Activated naive CD4-positive, alpha-beta T cell treated with anti-CD3 and anti-CD28 coated beads, Interleukin-2, amount 10 ng/mL, durations not matched to agents 7 days and 5 days (primary cell): ENCODE measurements around the gene OR52R1.

ENCODE experiments used
- CTCF ChIA-PET: fragments of 350-600 bp; sonication (Branson Sonifier 250); formaldehyde crosslinking; loops from one replicate; lab custom pipeline; 2021; ENCODE audit warnings: antibody characterized with exemption; lab: Charles Lee
- DNase-seq: peaks from one replicate; pipeline ENCODE4 v3.0.0-alpha.2; 2020
- H3K27ac Mint-ChIP-seq: one replicate; pipeline ENCODE4 v1.8.0; 2021; ENCODE audit warnings: mild to moderate bottlenecking, moderate library complexity, mixed read lengths
- H3K27me3 Mint-ChIP-seq: one replicate; pipeline ENCODE4 v1.8.0; 2021; ENCODE audit warnings: mild to moderate bottlenecking, mixed read lengths
- H3K36me3 Mint-ChIP-seq: one replicate; pipeline ENCODE4 v1.8.0; 2021; ENCODE audit warnings: mixed read lengths
- H3K4me1 Mint-ChIP-seq: one replicate; pipeline ENCODE4 v1.8.0; 2021; ENCODE audit warnings: mixed read lengths
- H3K4me3 Mint-ChIP-seq: one replicate; pipeline ENCODE4 v1.8.0; 2021; ENCODE audit warnings: mild to moderate bottlenecking, moderate library complexity, mixed read lengths
- H3K9me3 Mint-ChIP-seq: one replicate; pipeline ENCODE4 v1.8.0; 2021; ENCODE audit warnings: mixed read lengths

The OR52R1 gene

DNA sequence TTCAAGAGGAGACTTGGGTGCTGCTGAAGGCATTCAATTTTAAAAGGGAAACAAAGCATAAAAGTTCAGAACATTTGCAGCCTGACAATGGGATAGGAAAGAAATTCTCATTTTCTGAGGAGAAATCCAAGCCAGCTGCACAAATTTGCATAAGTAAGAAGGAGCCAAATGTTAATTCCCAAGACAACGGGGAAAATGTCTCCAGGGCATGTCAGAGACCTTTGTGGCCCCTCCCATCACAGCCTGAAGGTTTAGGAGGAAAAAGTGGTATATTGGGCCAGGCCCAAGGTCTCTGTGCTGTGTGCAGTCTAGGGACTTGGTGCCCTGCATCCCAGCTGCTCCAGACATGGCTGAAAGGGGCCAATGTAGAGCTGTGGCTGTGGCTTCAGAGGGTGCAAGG, 21.7 kb downstream of the OR52R1 start:
- Mint-ChIP-seq H3K4me1 (no peaks in the 10 kb centered on the region), H3K27me3 (peaks cover 6% of the 10 kb centered on the region), H3K4me3 (no peak overlapping the region), H3K36me3 (no peaks in the 10 kb centered on the region), H3K9me3 (no peaks in the 10 kb centered on the region), H3K27ac (no peak overlapping the region)
- CTCF ChIA-PET = no interaction called here
- DNase-seq = no peak

- Mint-ChIP-seq H3K9me3 (no peaks in the 10 kb centered on the region), H3K4me1 (no peaks in the 10 kb centered on the region), H3K36me3 (no peaks in the 10 kb centered on the region), H3K4me3 (no peak within 1 kb of the TSS), H3K27me3 (no peaks in the 10 kb centered on the region), H3K27ac (no peak within 1 kb of the TSS)
- DNase-seq = no peak
- CTCF ChIA-PET = no interaction called here
Observed at GRCh38 chr11:4769838-4770237, 34.3 kb downstream of the OR52R1 start, which contains the start of gene OR51F1. TSS of gene OR51F1 (minus strand) at chr11:4769938. CDS start at chr11:4769938, 0 bp downstream.

- DNase-seq = no peak
- no peaks in the 10 kb centered on the region for H3K4me1 Mint-ChIP-seq
- no peak overlapping the region for H3K4me3 Mint-ChIP-seq
- H3K27ac Mint-ChIP-seq = no peak overlapping the region
- H3K36me3 Mint-ChIP-seq = no peaks in the 10 kb centered on the region
- CTCF ChIA-PET = no interaction called here
- H3K27me3 Mint-ChIP-seq = no peaks in the 10 kb centered on the region
- H3K9me3 Mint-ChIP-seq = no peaks in the 10 kb centered on the region
Observed at GRCh38 chr11:4768094-4768493, 36.1 kb downstream of the OR52R1 start.

DNA sequence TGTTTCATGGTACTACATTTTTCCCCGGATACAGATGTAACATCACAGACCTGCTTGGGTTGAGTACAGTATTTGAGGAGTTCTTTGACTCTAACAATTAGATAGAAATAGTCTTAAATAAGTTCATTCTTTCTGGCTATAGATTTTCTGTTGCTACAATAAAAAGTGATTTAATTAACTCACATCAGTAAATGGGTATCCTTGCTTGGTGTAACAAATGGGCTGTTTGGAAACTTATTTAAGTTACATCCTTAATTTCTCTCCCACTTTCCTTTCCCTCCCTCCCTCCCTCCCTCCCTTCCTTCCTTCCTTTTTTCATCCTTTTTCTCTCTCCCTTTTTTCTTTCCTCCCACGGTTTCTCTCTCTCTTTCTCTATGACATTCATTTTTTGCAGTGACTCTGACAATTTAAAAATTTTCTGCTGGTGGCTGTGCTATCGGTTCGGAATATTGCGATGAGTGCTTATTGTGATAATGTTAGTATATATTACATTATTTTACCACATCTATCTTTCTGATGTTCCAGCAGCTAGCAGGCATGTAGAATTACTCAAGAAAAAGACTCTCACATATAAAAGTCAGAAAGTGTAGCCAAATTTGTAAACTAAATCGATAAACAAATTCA, 37.6 kb downstream of the OR52R1 start:
- CTCF ChIA-PET = no interaction called here
- no peak for DNase-seq
- no peaks in the 10 kb centered on the region for H3K36me3 Mint-ChIP-seq
- H3K9me3 Mint-ChIP-seq = no peaks in the 10 kb centered on the region
- no peaks in the 10 kb centered on the region for H3K4me1 Mint-ChIP-seq
- no peak overlapping the region for H3K27ac Mint-ChIP-seq
- H3K27me3 Mint-ChIP-seq = no peaks in the 10 kb centered on the region
- no peak overlapping the region for H3K4me3 Mint-ChIP-seq

GRCh38 chr11:4763096-4763495, 41.1 kb downstream of the OR52R1 start:
- CTCF ChIA-PET = no interaction called here
- H3K27ac Mint-ChIP-seq = no peak overlapping the region
- H3K4me3 Mint-ChIP-seq = no peak overlapping the region
- H3K4me1 Mint-ChIP-seq = no peaks in the 10 kb centered on the region
- H3K36me3 Mint-ChIP-seq = no peaks in the 10 kb centered on the region
- no peaks in the 10 kb centered on the region for H3K9me3 Mint-ChIP-seq
- H3K27me3 Mint-ChIP-seq = no peaks in the 10 kb centered on the region
- no peak for DNase-seq
